ENCODE data around the gene HYAL1. TPM values are rescaled to one million over a fixed set of nuclear protein-coding genes. Genes with fewer than 3 reads are reported as not detected.
A peak's percentile ranks its signal among the peaks of the same experiment; 100 is the strongest.

The HYAL1 gene
- total and polyA plus RNA-seq, 9 donors: 1.8 to 9.3 (median 3.5) TPM

DNA sequence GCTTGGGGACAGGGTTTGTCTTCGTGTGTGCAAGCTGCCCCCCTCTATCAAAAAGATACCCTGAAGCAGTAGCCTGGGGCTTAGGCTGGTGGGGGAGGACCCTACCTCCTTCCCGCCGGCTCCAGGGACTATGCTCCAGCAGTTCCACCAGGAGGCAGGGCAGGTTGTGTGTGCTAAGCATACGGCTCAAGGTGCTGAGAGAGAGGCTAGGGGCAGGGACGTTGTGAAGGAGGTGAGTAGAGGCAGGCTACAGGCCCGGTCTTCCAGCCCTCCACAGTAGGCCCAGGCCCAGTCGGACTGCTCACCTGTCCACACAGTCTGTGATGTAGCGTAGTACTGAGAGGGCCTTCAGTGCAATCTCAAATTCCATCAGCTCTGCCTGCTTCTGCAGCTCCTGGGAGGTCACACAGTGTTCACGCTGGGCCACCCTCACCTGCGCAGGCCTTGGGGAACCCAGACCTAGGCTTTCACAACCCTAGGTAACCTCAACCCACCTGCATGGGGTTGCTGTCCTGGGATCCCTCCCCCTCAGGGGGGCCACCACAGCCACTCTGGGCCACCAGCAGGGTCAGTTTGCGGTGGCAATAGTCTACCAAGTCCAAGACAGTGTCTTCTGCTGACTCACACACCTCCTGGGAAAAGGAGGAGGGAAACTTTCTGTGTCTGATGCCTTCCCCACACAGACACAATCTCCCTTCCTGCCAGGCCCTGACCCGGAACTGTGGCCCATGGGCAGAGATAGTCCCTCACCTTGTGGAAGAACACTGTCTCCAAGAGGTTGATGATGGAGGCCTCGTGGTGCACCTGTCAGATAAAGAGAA lies 39.6 kb upstream of the HYAL1 start:
- Histone ChIP-seq H3K9me3 (no peaks in the 10 kb centered on the region), H3K27ac (no peak overlapping the region), H3K4me1 (ENCODE audit: insufficient read depth) (peaks cover 17% of the 10 kb centered on the region), H3K4me3 (no peak overlapping the region), H3K27me3 (no peaks in the 10 kb centered on the region), H3K36me3 (no peaks in the 10 kb centered on the region)
- intact Hi-C loops (cut with DNase I): no loop called here
- 82 to 87% (median 83%) methylated on average over 12 to 13 of the region's 13 CpGs for whole genome bisulfite sequencing, 3 donors
- TF ChIP-seq POLR2A (IDR thresholded peaks at IDR 0.05): no peak
- TF ChIP-seq, protein P1, sequence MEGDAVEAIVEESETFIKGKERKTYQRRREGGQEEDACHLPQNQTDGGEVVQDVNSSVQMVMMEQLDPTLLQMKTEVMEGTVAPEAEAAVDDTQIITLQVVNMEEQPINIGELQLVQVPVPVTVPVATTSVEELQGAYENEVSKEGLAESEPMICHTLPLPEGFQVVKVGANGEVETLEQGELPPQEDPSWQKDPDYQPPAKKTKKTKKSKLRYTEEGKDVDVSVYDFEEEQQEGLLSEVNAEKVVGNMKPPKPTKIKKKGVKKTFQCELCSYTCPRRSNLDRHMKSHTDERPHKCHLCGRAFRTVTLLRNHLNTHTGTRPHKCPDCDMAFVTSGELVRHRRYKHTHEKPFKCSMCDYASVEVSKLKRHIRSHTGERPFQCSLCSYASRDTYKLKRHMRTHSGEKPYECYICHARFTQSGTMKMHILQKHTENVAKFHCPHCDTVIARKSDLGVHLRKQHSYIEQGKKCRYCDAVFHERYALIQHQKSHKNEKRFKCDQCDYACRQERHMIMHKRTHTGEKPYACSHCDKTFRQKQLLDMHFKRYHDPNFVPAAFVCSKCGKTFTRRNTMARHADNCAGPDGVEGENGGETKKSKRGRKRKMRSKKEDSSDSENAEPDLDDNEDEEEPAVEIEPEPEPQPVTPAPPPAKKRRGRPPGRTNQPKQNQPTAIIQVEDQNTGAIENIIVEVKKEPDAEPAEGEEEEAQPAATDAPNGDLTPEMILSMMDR (IDR thresholded peaks at IDR 0.05): no peak
- no peak for TF ChIP-seq EP300 (IDR thresholded peaks at IDR 0.05)
- peak in 1 of 5 donors; percentile 33 for DNase-seq

DNA sequence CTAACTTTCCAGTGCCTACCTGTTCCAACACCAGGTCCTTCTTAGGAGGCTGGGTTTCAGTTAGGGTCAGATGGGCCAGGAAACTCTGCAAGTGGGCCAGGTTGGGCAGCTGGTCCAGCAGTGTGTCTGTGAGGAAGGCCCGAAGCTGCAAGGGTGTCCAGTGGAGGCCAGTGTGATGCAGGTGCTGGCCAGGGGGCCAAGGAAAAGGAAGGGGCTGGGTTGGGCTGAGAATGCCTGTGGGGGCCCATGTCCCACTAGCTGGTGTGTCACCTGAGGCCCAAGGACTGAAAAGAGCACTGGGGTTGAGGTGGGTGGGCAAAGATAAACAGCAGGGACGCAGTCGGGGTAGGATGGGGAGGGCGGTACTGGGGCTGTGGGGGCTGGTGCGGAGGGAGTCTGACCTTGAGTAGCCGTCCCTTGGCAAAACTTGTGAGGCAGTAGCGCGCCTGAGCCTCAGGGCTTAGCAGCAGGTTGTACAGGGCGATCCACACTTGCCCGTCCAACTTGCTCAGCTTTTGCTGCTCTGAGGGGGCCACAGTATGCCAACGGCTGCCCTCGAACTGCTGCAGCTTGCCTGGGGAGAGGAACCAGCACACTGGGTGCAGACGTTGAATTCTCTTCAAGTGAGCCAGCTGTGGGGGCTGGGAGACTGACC lies 38.7 kb upstream of the HYAL1 start:
- DNase-seq: peak in 1 of 5 donors; percentile 36
- intact Hi-C loops (cut with DNase I): no loop called here
- Histone ChIP-seq H3K4me1 (ENCODE audit: insufficient read depth) (peaks cover 17% of the 10 kb centered on the region), H3K9me3 (no peaks in the 10 kb centered on the region), H3K36me3 (no peaks in the 10 kb centered on the region), H3K27me3 (no peaks in the 10 kb centered on the region), H3K4me3 (no peak overlapping the region), H3K27ac (no peak overlapping the region)
- TF ChIP-seq, protein P1 (IDR thresholded peaks at IDR 0.05): no peak
- no peak for TF ChIP-seq POLR2A (IDR thresholded peaks at IDR 0.05)
- TF ChIP-seq EP300 (IDR thresholded peaks at IDR 0.05): no peak
- WGBS, 3 donors: 81 to 85% (median 82%) methylated on average over 13 of the region's 13 CpGs

DNA sequence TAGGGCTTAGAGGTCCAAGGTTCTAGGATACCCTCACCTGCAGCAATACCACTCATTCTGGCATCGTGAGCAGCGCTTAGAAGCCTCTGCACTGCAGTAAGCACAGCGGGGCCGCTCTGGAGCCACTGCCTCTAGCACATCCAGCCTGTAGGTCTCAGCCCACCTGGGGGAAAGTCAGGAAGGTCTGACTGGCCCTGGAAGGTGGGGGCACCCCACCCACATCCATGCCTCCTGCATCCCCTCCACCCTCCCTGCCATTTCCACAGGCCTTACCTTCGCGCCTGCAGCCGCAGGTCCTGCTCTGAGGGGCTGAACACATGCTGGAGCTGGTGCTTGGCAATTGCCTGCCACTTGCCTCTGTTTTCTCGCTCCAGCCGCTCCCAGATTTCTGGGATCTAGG lies 38.2 kb upstream of the HYAL1 start:
- TF ChIP-seq POLR2A (IDR thresholded peaks at IDR 0.05) (no peak), EP300 (IDR thresholded peaks at IDR 0.05) (no peak)
- TF ChIP-seq, protein P1 (IDR thresholded peaks at IDR 0.05): no peak
- H3K9me3 ChIP-seq: no peaks in the 10 kb centered on the region
- DNase-seq: peak in 2 of 5 donors; percentile 40 to 42
- intact Hi-C loops (cut with DNase I): no loop called here
- no peaks in the 10 kb centered on the region for H3K36me3 ChIP-seq
- H3K27ac ChIP-seq: no peak overlapping the region
- 93 to 95% (median 94%) methylated on average over 9 of the region's 9 CpGs for WGBS, 3 donors
- no peak overlapping the region for H3K4me3 ChIP-seq
- H3K4me1 ChIP-seq (ENCODE audit: insufficient read depth): peaks cover 17% of the 10 kb centered on the region
- H3K27me3 ChIP-seq: no peaks in the 10 kb centered on the region

DNA sequence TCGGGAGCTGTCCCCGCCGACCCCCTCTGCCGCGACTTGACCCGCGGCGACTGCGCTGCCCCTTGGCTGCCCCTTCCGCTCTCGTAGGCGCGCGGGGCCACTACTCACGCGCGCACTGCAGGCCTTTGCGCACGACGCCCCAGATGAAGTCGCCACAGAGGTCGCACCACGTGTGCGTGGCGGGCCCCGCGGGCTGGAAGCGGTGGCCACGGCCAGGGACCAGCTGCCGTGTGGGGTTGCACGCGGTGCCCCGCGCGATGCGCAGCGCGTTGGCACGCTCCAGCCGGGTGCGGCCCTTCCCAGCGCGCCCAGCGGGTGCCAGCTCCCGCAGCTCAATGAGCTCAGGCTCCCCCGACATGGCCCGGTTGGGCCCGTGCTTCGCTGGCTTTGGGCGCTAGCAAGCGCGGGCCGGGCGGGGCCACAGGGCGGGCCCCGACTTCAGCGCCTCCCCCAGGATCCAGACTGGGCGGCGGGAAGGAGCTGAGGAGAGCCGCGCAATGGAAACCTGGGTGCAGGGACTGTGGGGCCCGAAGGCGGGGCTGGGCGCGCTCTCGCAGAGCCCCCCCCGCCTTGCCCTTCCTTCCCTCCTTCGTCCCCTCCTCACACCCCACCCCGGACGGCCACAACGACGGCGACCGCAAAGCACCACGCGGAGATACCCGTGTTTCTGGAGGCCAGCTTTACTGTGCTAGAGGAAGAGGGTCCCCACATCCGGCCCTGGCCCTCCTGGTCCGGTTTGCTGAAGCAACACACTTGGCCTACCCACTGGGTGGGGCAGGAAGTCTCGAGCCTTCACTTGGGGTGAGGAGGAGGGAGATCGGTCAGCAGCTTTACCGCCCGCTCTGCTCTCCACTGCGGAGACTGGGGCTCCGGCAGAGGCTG lies 37.3 kb upstream of the HYAL1 start, which contains the start of gene RASSF1:
TSS of gene RASSF1 (minus strand) at position 389 of the 882 bp plus-strand sequence. CDS start at position 358, 31 bp downstream.
- DNase-seq: peak in 4 of 5 donors; percentile 68 to 75 (median 70)
- no peaks in the 10 kb centered on the region for H3K36me3 ChIP-seq
- intact Hi-C loops (cut with DNase I): no loop called here
- H3K4me1 ChIP-seq (ENCODE audit: insufficient read depth): peaks cover 18% of the 10 kb centered on the region
- peak within 1 kb of the TSS; percentile 21 to 47 for H3K27ac ChIP-seq
- no peaks in the 10 kb centered on the region for H3K9me3 ChIP-seq
- WGBS, 3 donors: 2 to 4% (median 2%) methylated on average over 62 to 85 of the region's 85 CpGs
- H3K4me3 ChIP-seq: peak within 1 kb of the TSS; percentile 56
- no peaks in the 10 kb centered on the region for H3K27me3 ChIP-seq
- TF ChIP-seq EP300 (IDR thresholded peaks at IDR 0.05): no peak
- TF ChIP-seq POLR2A (IDR thresholded peaks at IDR 0.05): peak; percentile 53
- TF ChIP-seq, protein P1 (IDR thresholded peaks at IDR 0.05): no peak
